GM18861 (cell line): ENCODE data around the gene SLC22A14.
"Not testable (repeated sequence)": the region's sequence is repeated elsewhere in the genome, so short reads cannot be mapped to it uniquely, and the experiment has no call there.

Experiments
- ATAC-seq: cut with Tn5 transposase; IDR thresholded peaks from one replicate; pipeline ENCODE4 v1.9.1; 2021; ENCODE audit not compliant: unreplicated experiment

Gene SLC22A14

DNA sequence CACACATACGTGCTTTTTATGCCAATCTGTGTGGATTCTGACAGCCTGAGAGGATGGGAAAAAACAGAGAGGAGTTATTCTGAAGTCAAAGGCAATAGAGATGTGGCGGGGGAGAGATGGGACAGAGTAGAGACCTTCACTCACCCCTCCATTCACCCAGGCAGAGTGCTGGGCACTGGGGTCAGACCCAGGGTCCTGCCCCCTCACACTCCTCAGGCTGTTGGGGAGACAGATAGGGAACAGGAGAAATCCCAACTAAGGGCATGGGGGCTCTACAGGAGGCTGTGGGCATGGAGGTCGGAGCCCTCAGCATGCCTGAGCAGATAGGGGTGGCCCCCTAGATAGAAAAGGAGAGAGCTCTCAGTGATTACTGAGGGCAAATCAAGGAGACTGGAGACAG lies 30.3 kb downstream of the SLC22A14 start:
- no peak for ATAC-seq

GRCh38 chr3:38313263-38313662 lies 31.2 kb downstream of the SLC22A14 start:
- no peak for ATAC-seq

GRCh38 chr3:38313695-38314094 lies 31.6 kb downstream of the SLC22A14 start:
- no peak for ATAC-seq

DNA sequence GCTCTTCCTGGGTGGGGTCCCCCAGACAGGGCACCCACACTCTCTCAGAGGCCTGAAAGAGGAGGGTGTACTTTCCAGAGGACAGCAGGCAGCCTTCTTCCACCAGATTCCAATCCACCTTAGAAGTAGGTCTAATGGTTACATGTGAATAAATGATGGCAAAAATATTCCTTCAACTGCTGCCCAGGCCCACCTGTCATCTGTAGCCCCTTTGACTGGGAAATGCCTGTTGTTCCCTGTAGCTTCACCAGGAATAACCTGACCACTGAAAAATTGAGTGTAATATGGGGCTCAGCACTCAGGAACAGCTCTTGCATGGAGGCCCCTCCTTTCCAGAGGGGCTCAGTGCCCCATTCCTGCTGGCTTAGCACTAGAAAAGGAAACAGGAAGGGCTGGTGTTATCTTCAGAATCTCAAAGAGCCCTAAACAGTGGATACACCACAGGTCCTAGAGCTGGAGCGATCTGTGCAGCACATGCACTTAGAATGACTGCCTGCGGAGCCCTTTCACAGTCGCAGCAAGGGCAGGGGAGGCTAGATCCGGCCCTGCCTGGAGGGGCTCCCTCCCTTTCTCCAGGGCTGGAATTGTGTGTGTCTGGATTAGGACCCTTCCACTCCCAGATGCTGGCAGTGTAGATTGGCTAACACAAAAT lies 32.1 kb downstream of the SLC22A14 start:
- no peak for ATAC-seq

GRCh38 chr3:38314764-38315487 lies 32.8 kb downstream of the SLC22A14 start:
- no peak for ATAC-seq

- no peak for ATAC-seq
These were observed 33.6 kb downstream of the SLC22A14 start for GRCh38 chr3:38315488-38316230.

DNA sequence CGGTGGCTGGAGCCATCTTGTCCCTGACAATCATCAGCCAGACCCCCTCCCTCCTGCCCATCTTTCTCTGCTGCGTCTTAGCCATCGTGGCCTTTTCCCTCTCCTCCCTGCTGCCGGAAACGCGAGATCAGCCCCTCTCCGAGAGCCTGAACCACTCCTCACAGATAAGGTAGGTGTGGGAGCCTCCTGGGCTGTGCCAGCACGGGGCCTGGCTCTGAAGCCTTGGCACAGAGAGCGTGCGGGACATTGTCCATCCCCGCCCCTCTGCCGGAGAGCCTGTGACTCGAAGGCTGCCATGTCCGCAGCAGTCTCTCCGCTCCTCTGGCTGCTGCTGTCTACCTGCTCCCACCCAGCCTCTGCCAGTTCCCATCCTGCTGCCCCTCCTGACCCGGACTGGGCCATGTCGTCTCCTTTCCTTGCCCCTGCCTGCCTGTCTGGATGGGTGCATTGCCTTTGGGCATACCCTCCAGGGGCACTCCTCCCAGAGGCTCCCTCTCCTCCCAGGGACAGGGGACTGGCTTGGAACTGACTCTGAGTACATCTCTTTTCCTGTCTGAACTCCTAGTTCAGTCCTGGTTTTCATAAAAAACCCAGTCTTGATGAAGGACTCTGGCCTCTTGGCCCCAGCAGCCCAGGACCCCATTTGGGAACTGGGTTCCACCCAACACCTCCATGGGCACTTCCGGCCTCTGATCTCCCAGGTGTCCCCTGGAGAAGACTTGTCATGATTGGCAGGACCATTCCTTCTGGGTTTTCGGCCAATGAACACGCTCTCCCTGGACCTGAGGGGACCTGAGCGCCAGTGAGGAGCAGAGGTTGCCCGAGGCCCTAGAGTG lies 34.5 kb downstream of the SLC22A14 start:
- no peak for ATAC-seq

DNA sequence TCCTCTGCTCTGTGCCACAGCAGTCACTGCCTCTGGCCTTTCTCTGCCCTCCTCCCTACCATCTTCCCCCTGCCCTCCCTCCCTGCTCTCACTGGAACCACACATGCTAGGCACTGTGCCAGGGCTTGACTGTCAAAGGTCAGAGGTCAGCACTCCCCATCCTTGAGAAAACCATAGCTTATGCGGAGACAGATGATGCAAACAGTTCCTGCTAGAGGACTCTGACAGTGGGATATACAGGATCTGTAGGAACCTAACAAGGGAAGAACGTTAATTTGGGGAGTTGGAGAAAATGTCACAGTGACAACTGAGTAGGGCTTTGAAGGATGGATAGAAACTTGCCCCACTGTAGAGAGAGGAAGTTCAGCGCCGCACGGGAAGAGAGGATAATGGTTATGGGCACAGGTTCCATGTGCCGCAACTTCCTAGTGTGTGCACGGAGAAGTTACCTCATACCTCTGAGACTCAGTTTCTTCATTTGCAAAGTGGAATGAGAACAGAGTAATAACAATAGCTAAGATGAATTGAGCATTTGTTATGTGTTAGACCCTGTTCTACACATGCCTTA lies 35.2 kb downstream of the SLC22A14 start:
- ATAC-seq: no peak

GRCh38 chr3:38318766-38319671 lies 36.9 kb downstream of the SLC22A14 start:
- no peak for ATAC-seq

- not testable (repeated sequence) for ATAC-seq
These were observed 38.5 kb downstream of the SLC22A14 start for GRCh38 chr3:38320638-38321037.

DNA sequence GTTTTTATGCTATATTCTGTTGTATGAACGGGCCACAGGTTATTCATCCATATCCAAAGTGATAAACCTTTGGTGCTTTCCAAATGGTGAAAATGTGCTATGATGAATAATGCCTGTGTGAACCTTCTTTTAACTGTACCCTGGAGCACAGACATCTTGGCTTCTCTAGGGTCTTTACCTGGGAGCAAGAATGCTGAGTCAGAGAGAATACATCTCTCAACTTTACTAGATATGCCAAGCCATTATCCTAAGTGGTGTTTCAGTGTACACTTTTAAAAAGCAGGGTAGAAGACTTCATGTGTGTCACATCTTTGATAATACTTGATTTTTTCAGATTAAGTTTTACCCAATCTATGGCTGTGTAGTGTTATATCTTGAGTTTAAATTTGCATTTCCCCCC lies 41.0 kb downstream of the SLC22A14 start:
- no peak for ATAC-seq

DNA sequence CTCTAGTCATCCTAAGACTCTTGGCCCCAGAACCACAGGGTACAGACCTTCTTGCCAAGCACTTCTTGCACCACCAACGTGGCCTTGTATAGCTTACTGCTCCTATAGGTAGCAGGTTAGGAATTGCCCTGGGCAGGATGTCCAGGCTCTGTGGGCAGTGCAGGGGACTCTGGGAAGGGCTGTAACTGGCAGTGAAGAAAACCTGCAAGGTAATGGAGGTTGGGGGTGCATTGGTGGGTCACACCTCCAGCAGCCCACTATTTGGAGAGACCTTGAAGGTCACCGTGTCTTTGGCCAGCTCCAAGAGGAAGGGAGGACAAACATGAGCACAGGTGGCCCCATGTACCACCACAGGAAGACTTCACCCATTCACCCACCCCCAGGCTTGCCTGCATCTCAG lies 43.2 kb downstream of the SLC22A14 start:
- ATAC-seq: no peak

DNA sequence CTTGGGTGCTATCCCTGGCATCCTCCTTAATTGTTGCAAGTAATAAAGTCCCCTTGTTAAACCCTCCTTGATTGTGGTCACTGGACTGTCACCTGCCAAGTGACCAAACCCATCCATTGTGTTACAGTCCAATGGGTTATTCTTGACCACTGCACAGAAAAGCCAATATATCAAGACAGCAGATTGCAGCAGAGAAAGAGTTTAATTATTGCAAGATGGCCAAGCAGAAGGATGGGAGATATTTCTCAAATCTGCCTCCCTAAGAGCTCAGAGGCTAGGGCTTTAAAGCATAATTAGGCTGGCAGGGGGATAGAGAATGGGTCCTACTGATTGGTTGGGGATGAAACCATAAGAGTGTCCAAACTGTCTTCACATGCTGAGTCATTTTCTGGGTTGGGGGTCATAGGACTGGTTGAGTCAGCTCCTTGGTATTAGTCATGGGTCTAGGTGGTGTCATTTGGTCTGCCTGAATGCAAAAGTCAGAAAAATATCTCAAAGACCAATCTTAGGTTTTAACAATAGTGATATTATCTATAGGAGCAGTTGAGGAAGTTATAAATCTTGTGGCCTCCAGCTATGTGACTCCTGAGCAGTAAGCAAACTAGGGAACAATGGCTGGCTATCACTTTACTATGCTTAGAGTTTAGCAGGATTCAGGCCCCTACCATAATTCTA lies 45.4 kb downstream of the SLC22A14 start:
- no peak for ATAC-seq

- no peak for ATAC-seq
These were observed 49.3 kb downstream of the SLC22A14 start for GRCh38 chr3:38331257-38332022.

GRCh38 chr3:38332201-38332600 lies 50.1 kb downstream of the SLC22A14 start:
- no peak for ATAC-seq

GRCh38 chr3:38334142-38335055 lies 52.3 kb downstream of the SLC22A14 start:
- ATAC-seq: no peak

- ATAC-seq: no peak
These were observed 53.2 kb downstream of the SLC22A14 start for GRCh38 chr3:38335263-38335662.
